ENCODE data around the gene GHRH. TPM values are rescaled to one million over a fixed set of nuclear protein-coding genes. Genes with fewer than 3 reads are reported as not detected.

GHRH gene
- total RNA-seq (2022; extraction: Qiagen RNA extraction), result not detected in 5 replicates

GRCh38 chr20:37261714-37262113 is at the start of gene GHRH:
Gene GHRH (minus strand): TSS chr20:37261814. CDS start chr20:37256889, 4,925 bp downstream.

Other genes with a start within 250 kb of the GHRH start
- 8.8 to 10.7 TPM (median 10.0 TPM) in 5 replicates for gene RBL1, start 165.8 kb downstream of the GHRH start, total RNA-seq (2022; extraction: Qiagen RNA extraction)
- 249 to 273 TPM (median 259 TPM) in 5 replicates for gene RPN2, start 82.5 kb downstream of the GHRH start, total RNA-seq (2022; extraction: Qiagen RNA extraction)
- gene MROH8, start 82.3 kb downstream of the GHRH start, total RNA-seq (2022; extraction: Qiagen RNA extraction), result 0.84 to 1.2 TPM (median 1.1 TPM) in 5 replicates
- gene MANBAL, start 27.8 kb upstream of the GHRH start, total RNA-seq (2022; extraction: Qiagen RNA extraction), result 82.6 to 96.6 TPM (median 91.9 TPM) in 5 replicates
- gene SRC, start 84.3 kb upstream of the GHRH start, total RNA-seq (2022; extraction: Qiagen RNA extraction), result 108 to 144 TPM (median 137 TPM) in 5 replicates